Measurements from ENCODE around the gene RAMP2.
A peak's percentile ranks its signal among the peaks of the same experiment; 100 is the strongest.

DNA sequence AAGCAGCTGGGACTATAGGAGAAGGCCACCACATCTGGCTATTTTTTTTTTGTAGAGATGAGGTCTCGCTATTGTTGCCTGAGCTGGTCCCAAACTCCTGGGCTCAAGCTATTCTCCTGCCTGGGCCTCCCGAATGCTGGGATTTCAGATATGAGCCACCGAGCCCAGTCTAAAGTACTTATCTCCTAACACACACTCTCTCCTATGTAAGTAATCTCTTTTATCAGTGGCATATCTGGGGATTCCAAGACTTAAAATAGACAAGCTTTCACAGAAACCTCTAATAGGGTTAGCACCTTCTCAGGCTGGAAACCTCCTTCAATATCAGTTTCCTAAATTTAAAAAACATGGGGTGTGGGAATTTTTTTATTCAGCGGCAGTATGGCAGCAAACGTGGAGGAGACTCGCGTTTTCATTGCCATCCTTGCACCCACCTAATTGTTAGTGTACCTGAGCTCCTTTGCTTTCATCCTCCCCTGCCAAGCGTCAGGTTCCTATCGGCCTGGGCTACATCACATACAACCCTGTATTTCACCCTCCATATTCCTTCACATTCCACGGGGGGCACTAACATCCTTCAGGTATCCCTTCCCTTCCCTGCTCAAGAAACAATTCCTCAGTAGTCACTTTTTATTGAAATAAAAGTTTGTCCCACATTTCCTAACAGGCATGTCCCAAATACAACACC, 17.3 kb upstream of the RAMP2 start:
- TF ChIP-seq POLR2A (IDR thresholded peaks at IDR 0.05) (no peak), EP300 (IDR thresholded peaks at IDR 0.05) (no peak)
- TF ChIP-seq, protein P1, sequence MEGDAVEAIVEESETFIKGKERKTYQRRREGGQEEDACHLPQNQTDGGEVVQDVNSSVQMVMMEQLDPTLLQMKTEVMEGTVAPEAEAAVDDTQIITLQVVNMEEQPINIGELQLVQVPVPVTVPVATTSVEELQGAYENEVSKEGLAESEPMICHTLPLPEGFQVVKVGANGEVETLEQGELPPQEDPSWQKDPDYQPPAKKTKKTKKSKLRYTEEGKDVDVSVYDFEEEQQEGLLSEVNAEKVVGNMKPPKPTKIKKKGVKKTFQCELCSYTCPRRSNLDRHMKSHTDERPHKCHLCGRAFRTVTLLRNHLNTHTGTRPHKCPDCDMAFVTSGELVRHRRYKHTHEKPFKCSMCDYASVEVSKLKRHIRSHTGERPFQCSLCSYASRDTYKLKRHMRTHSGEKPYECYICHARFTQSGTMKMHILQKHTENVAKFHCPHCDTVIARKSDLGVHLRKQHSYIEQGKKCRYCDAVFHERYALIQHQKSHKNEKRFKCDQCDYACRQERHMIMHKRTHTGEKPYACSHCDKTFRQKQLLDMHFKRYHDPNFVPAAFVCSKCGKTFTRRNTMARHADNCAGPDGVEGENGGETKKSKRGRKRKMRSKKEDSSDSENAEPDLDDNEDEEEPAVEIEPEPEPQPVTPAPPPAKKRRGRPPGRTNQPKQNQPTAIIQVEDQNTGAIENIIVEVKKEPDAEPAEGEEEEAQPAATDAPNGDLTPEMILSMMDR (IDR thresholded peaks at IDR 0.05): peak in 2 of 6 experiments; percentile 20 to 32
